Mononuclear cell (primary cell): ENCODE results near the gene CAPN13. TPM values are rescaled to one million over a fixed set of nuclear protein-coding genes. Genes with fewer than 3 reads are reported as not detected.

Experiments
- H3K27me3 ChIP-seq: 2 replicates; pipeline ENCODE4 v1.6.0; 2011; ENCODE audit warnings: low read length, control low read depth; ENCODE audit not compliant: insufficient read depth
- H3K4me1 ChIP-seq: 2 replicates; pipeline ENCODE4 v1.5.1; 2011; ENCODE audit warnings: mild to moderate bottlenecking, low read length, control low read depth; ENCODE audit not compliant: insufficient read depth
- H3K4me3 ChIP-seq: 2 replicates; pipeline ENCODE4 v1.5.1; 2011; ENCODE audit warnings: mild to moderate bottlenecking, low read length, moderate library complexity
- H3K9me3 ChIP-seq: 2 replicates; pipeline ENCODE4 v1.5.1; 2011; ENCODE audit warnings: low read depth, mild to moderate bottlenecking, control low read depth, low read length
- total RNA-seq: library from RNA; depleted of rRNA; stranded (reverse); fragments of >200 nt; gene quantifications from one replicate; pipeline ENCODE4 v1.2.3, GENCODE V29; 2012

Gene CAPN13
- total RNA-seq, 1 donor: under 0.01 TPM

GRCh38 chr2:30776831-30777635 is 30.2 kb downstream of the CAPN13 start:
- Histone ChIP-seq H3K4me1 (no peaks in the 10 kb centered on the region), H3K9me3 (no peaks in the 10 kb centered on the region), H3K4me3 (no peak overlapping the region), H3K27me3 (no peaks in the 10 kb centered on the region)

DNA sequence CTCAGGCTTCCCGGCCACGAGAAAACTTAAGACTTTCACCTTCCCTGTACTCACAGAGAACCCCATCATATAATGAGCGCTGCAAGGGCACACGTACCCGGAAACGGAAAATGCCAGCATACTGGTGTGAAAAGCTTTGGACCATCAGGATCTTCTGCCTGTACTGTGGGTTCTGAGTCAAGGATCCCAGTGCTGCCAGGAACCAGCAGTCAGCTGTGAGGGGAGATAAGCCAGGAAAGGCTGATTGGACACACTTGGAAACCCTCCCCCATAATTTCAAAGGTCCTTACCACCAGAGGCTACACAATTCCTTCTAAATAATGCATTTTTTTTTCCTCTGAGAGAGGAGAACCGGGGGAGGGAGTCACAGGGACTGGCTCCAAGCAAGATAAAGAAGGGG is 31.4 kb downstream of the CAPN13 start:
- H3K9me3 ChIP-seq: no peaks in the 10 kb centered on the region
- H3K4me3 ChIP-seq: no peak overlapping the region
- H3K4me1 ChIP-seq: no peaks in the 10 kb centered on the region
- H3K27me3 ChIP-seq: no peaks in the 10 kb centered on the region

- no peaks in the 10 kb centered on the region for H3K9me3 ChIP-seq
- no peaks in the 10 kb centered on the region for H3K27me3 ChIP-seq
- H3K4me1 ChIP-seq: no peaks in the 10 kb centered on the region
- H3K4me3 ChIP-seq: no peak overlapping the region
Observed at GRCh38 chr2:30772021-30772705, 35.1 kb downstream of the CAPN13 start.

- no peaks in the 10 kb centered on the region for H3K4me1 ChIP-seq
- no peaks in the 10 kb centered on the region for H3K27me3 ChIP-seq
- H3K9me3 ChIP-seq: no peaks in the 10 kb centered on the region
- no peak overlapping the region for H3K4me3 ChIP-seq
Observed at GRCh38 chr2:30770816-30771576, 36.2 kb downstream of the CAPN13 start.

DNA sequence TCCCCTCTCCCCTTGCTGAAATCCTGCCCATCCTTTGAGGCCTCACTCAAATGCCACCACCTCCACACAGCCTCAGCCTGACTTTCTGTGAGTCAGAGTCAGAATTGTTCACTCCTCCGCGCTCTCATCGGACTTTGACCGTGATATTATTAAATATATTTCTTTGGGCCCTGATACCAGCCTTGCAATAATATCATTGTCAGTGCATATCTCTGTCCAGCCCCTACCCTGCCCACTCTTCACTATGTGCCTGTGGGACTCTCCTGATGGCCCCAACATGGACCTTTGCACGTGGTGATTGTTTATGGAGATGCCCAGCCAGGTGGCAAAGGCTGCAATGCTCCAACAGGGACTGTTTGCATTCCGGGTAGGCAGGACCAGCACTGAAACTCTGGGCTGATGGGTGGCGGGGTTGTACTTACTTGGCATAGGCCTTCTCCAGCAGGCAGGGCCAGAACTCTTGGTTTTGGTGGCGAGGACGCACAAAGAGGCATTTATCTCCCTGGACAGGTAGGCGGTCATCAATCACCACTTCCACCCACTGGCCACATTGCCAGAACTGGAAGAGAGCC is 37.3 kb downstream of the CAPN13 start:
- Histone ChIP-seq H3K4me3 (no peak overlapping the region), H3K4me1 (no peaks in the 10 kb centered on the region), H3K9me3 (no peaks in the 10 kb centered on the region), H3K27me3 (no peaks in the 10 kb centered on the region)

DNA sequence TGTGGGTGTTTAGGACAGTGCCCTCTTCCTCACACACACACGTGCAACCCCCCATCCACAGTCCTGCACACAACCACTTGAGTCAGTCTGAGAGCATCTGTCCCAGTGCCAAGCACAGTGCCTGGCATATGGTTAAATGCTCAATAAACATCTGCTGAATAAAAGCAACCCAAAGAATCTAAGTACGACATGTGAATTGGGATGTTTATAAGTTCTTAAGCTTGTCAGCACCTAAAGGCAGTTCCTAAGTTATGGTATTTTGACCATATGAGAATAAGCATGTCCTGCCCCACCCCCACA is 37.8 kb downstream of the CAPN13 start:
- no peak overlapping the region for H3K4me3 ChIP-seq
- H3K27me3 ChIP-seq: no peaks in the 10 kb centered on the region
- H3K4me1 ChIP-seq: no peaks in the 10 kb centered on the region

GRCh38 chr2:30768708-30769480 is 38.4 kb downstream of the CAPN13 start:
- H3K4me3 ChIP-seq: no peak overlapping the region
- no peaks in the 10 kb centered on the region for H3K9me3 ChIP-seq
- no peaks in the 10 kb centered on the region for H3K4me1 ChIP-seq
- H3K27me3 ChIP-seq: no peaks in the 10 kb centered on the region

More for the DNA sequence above, 37.8 kb downstream of the CAPN13 start:
- H3K9me3 ChIP-seq: no peaks in the 10 kb centered on the region

DNA sequence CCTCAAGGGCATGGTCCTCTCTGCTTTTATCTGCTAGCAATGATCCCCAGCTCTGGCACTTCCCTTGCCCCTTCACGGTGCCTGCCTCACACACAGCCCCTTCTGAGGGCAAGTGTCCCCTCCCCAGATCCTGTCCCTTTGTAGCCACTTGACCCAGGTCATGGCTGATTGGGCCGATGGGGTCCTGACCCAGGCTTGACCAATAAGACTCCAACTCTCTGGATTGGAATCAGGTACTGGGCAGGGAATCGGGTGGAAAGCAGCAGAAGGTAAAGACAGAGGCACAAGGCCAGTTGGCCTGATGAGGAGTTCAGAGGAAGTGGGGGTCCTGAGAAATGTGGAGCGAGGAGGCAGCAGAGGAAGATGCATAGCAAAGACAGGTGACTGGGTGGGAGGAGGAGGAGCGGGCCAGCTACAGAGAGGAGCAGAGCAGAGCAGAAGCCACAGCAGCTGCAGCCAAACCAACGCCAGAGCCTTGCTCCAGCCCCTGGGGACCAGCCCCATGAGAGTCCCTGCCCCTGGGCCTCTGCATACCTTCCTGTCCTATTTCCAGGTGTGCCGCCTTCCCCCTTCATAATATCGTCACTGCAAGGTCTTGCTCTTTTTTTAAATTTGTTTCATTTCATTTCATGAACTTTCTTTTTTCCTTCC is 39.1 kb downstream of the CAPN13 start:
- no peaks in the 10 kb centered on the region for H3K4me1 ChIP-seq
- no peak overlapping the region for H3K4me3 ChIP-seq
- no peaks in the 10 kb centered on the region for H3K9me3 ChIP-seq
- H3K27me3 ChIP-seq: no peaks in the 10 kb centered on the region

DNA sequence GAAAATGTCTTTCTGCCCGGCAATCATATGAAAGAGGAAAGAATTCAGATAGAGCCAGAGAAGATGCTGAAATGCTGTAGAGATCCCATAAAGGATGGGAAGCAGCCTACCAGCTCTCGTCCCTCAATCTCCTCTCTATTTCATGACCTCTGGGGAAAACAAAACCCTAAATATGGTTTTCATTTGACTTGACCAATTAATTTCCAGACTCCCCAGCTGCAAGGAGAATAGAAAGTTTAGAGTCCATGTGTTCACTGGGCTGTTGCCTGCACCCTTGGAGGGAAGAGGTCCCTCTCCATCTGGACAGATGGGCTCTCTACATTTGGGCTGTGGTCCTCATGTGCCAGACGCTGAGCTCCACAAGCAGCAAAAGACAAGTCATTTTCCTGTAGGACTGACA is 40.6 kb downstream of the CAPN13 start:
- Histone ChIP-seq H3K27me3 (no peaks in the 10 kb centered on the region), H3K9me3 (no peaks in the 10 kb centered on the region), H3K4me1 (no peaks in the 10 kb centered on the region), H3K4me3 (no peak overlapping the region)

GRCh38 chr2:30765876-30766470 is 41.3 kb downstream of the CAPN13 start:
- no peak overlapping the region for H3K4me3 ChIP-seq
- no peaks in the 10 kb centered on the region for H3K4me1 ChIP-seq
- no peaks in the 10 kb centered on the region for H3K27me3 ChIP-seq
- no peaks in the 10 kb centered on the region for H3K9me3 ChIP-seq

- H3K27me3 ChIP-seq: no peaks in the 10 kb centered on the region
- no peaks in the 10 kb centered on the region for H3K9me3 ChIP-seq
- no peak overlapping the region for H3K4me3 ChIP-seq
- H3K4me1 ChIP-seq: no peaks in the 10 kb centered on the region
Observed at GRCh38 chr2:30765191-30765590, 42.1 kb downstream of the CAPN13 start.

GRCh38 chr2:30764021-30764800 is 43.0 kb downstream of the CAPN13 start:
- Histone ChIP-seq H3K4me3 (no peak overlapping the region), H3K4me1 (no peaks in the 10 kb centered on the region), H3K27me3 (no peaks in the 10 kb centered on the region), H3K9me3 (no peaks in the 10 kb centered on the region)

DNA sequence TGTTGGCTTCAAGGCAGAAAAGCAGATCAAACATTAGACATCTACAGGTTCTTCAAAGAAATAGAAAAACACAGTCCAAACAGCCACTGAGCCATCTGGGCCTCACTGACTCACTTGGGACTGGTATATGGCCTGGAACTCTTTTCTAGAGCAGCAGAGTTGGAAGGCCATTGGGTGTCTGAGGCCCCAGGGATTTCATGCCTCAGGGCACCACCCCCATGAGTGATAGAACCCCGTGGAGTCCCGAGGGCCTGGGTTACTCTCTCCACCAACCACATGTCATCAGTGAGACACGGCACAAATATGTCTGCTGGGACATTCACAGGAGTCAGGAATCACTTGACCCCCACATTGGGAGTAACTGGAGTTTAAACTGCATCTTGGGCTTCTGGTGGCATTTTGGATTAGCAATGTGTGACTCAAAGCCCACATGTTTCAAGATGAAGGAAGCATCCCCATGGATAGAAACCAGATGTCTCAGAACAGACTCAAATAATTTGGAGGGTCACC is 44.0 kb downstream of the CAPN13 start:
- no peaks in the 10 kb centered on the region for H3K27me3 ChIP-seq
- H3K9me3 ChIP-seq: no peaks in the 10 kb centered on the region
- no peak overlapping the region for H3K4me3 ChIP-seq
- no peaks in the 10 kb centered on the region for H3K4me1 ChIP-seq
